ENCODE results near the gene LRFN2.
A peak's percentile ranks its signal among the peaks of the same experiment; 100 is the strongest.

The LRFN2 gene

DNA sequence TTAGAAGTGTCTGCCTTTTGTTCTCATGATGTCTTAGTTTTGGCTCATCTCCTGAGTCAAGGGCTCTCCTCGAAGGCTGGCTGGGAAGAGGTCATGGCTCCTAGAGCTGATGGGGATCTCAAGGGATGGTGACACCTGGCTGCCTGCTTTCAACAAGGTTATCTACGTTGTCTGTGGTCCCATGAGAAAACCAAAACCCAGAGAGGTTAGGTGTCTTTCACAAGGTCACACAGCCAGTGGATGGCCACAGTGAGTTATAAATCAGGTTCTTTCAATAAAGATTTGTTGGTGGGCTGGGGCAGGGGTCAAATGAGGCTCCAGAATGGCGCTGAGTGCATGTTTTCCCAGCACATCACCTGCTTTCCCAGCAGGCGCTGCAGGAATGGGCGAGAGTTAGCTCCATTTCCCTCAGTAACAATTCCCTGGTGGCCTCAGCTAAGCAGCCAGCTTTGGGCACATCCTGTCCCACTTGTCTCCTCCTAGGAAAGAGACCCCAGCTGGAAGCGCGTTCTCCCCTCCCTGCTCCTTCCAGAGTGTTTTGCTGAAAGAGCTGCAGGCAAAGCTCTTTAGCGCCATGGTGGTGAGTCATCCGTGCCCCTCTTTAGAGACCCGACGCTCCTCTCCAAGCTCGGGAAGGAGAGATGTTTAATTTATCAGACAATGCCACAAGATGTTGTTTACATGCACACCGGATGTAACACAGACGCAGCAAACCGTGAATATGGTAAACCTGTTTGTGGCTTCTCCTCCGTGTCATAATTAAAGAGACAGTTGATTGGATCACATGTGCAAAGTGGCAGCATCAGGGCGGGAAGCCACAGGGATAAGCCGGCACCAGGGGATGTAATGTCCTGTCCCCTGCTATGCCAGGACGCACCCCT lies 109.7 kb downstream of the LRFN2 start:
- DNase-seq (ENCODE audit: low read depth, low spot score), result peak; percentile 4

DNA sequence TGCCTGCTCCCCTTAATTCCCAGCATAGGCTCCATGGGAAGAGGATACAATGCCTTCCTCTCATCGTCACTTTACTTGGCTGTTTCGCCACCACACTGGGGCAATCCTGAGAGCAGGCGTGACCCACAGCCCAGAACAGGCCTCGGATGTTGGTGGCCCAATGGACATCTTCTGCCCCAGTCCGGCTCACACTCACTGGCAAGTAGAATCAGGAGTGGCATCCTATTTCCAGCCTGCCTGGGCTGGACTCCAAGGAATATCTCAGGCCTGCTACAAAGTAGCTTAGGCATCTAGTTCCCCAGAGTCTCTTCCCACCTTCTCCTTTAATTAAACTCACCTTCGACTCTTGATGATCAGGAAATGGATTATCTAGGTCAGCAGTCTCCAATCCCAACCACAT lies 110.5 kb downstream of the LRFN2 start:
- no peak for DNase-seq (ENCODE audit: low read depth, low spot score)

DNA sequence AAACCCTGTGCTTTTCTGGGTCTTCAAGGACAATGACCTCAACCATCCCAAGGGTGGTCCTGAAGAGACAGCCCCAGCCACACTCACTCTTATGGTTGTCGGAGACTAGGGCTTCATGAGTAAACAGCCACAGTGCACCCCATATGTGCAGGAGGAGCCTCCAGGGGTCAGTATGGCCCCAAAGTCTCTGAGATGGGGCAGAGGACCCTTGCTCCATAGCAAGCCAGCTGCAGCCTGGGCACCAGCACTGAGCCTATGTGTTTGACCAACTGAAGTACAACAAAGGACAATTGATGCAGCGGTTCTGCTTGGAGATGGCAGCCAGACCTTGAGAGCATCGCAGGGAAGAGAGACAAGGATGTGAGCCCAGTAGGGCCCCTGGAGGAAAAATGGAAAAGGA lies 112.2 kb downstream of the LRFN2 start:
- no peak for DNase-seq (ENCODE audit: low read depth, low spot score)

GRCh38 chr6:40473026-40473425 lies 114.1 kb downstream of the LRFN2 start:
- DNase-seq (ENCODE audit: low read depth, low spot score), result no peak

DNA sequence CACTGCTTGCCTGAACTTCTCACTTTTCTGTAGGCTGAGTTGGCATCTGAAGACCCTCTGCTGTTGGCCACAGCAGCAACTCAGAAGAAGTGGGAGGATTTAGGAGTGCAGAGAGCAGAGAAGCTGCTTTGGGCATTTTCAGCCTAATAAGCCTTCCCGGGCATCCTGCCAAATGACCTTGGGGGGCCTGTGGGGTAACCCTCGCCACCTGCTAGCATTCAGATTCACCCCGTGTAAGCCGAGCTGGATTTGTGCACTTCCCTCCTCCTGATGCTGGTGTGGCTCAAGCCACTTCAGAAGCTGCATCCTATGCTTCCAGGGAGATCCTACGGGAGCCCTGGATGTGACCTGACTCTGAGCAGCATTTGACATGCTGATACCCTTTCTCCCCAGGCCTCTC lies 114.8 kb downstream of the LRFN2 start:
- no peak for DNase-seq (ENCODE audit: low read depth, low spot score)

DNA sequence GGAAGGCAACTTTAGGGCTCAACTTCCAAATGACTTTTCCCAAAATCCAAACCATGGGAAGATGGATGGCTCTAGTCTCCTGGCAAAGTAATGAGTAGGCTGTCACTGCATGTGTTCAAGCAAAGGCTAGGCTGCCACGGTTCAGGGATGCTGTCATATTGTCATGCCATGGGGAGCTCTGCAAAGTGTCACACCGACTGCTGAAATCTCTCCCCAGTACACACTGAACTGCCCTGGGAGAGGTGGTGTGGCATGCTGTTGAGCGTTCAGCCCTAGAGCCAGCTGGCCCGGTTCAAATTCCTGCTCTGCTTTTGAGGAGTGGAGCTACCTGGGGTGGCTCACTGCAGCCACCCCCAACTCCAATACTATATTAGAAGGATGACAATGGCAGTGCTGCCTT lies 115.9 kb downstream of the LRFN2 start:
- no peak for DNase-seq (ENCODE audit: low read depth, low spot score)

DNA sequence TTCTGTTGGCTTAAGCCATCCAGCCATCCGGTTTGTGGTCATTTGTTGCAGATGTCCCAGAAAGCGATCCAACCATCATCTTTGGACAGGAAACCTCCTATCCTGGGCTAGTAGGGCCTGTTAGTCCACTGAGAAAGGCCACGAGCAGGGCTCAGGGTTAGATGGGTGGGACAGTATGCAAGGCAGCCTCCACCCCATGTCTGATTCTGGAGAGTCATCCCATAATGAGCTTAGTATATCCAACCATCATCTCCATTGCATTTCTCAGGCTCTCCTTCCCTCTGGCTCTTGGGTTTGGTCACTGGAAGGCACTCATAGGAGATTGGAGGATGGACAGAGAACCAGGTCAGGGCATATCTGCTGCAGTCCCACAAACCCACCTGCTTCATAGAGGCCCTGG lies 117.8 kb downstream of the LRFN2 start:
- DNase-seq (ENCODE audit: low read depth, low spot score), result no peak

GRCh38 chr6:40466986-40467539 lies 120.1 kb downstream of the LRFN2 start:
- DNase-seq (ENCODE audit: low read depth, low spot score), result no peak

- no peak for DNase-seq (ENCODE audit: low read depth, low spot score)
Observed at GRCh38 chr6:40461643-40462042, 125.5 kb downstream of the LRFN2 start.

DNA sequence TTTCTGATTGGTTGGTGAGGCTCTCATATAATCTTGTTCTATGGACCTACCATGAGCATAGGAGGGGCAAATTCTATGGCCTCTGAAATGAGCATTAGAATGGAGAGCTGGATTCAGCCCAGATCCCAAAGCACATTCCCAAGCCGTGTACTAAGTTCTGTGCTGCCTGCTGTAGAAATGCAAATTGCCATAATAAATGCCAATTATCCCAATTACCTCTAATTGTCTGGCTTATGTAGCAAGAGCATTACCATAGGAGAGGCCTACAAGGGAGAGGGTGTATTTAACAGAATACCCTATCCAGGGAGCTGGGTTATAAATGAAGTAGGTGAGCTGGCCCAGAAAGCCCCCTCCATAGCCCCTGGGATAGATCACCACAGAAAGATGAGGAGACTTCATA lies 126.8 kb downstream of the LRFN2 start:
- DNase-seq (ENCODE audit: low read depth, low spot score), result no peak

DNA sequence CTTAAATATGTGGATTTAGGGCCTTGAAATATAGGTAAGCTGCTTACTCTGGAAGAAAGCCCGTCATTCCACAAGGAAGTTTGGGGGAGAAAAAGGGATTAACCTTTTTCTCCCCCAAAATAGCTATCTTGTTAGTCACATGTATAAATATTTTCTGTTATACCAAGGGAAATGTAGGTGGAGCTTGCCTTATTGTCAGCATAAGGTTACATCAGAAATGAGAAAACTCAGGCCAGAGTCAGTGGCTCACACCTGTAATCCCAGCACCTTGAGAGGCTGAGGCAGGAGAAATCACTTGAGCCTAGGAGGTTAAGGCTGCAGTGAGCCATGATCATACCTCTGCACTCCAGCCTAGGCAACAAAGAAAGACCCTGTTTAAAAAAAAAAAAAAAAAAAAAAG lies 129.9 kb downstream of the LRFN2 start:
- DNase-seq (ENCODE audit: low read depth, low spot score), result no peak

DNA sequence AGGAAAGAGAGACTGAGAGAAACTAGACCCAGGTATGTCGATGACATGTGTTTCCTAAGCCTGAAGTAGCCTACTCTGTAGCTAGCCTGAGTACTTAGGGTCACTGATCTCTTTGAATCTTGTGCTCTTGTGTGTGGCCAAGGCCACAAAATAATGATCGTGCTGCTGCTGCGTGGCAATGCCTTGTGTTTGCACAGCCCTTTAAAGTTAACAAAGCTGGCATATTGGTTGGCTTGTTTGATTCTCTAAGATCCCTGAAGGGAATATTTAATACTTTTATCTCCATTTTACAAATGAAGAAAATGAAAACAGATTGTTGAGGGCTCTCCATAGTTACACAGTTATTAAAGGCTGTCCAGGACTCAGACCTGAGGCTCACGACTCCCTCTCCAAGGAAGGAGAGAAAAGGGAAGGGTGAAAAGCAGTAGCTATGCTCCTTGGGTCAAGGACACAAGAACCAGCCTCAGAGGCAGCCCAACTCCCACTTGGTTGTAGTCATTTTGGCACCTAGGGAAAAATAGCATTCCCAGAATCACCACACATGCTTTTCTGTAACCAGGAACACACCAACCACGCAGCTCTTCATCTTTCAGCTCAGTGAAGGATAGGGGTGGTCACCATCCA lies 130.7 kb downstream of the LRFN2 start:
- no peak for DNase-seq (ENCODE audit: low read depth, low spot score)

DNA sequence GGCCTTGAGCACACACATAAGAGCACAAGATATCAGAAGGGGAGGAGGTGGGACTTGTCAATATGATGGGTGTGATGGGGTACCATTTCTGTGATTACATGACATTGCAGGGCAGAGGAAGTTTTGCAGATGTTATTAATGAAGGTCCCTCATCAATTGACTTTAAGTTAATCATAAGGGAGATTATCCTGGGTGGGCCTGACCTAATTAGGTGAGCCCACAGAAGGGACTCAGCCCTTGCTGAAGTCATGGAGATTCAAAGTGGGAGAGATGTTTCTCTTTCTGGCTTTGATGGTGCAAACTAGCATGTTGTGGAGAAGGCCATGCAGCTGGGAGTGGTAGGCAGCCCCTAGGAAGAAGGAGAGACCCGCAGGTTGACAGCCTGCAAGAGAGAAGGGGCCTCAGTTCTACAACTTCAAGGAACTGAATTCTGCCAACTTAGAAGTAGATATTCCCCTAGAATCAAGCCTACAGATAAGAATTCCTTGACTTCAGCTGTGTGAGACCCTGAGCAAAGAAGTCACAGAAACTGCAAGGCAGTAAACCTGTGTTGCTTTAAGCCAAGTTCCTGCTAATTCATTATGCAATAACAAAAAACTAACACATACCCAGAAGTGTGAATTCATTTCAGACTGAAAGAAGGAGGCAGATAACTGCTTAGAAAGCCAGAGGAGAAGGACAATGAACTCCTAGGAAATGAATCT lies 131.3 kb downstream of the LRFN2 start:
- no peak for DNase-seq (ENCODE audit: low read depth, low spot score)

GRCh38 chr6:40450483-40450882 lies 136.7 kb downstream of the LRFN2 start:
- DNase-seq (ENCODE audit: low read depth, low spot score), result no peak

- DNase-seq (ENCODE audit: low read depth, low spot score), result no peak
Observed at GRCh38 chr6:40444811-40445210, 142.4 kb downstream of the LRFN2 start.

DNA sequence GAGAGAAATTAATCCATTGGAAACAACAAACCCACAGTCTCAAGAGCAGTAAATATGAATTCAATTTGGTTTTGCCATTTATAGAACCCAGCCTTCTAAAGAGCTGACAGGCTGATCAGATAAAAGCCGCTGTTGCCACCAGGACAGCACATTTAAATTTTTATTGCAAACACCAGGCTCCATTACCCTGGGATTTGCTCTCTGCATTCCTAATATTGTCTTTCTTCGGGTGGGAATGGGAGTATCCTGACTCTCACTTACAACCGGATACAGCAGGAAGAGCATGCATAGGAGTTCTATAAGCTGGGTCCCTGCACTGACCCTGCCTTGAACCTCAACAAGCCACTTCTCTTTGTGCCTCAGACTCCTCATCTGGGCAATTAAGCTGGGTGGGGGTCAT lies 142.9 kb downstream of the LRFN2 start:
- DNase-seq (ENCODE audit: low read depth, low spot score), result no peak

- DNase-seq (ENCODE audit: low read depth, low spot score), result no peak
Observed at GRCh38 chr6:40443842-40444241, 143.3 kb downstream of the LRFN2 start.

GRCh38 chr6:40442591-40442990 lies 144.6 kb downstream of the LRFN2 start:
- DNase-seq (ENCODE audit: low read depth, low spot score), result no peak

DNA sequence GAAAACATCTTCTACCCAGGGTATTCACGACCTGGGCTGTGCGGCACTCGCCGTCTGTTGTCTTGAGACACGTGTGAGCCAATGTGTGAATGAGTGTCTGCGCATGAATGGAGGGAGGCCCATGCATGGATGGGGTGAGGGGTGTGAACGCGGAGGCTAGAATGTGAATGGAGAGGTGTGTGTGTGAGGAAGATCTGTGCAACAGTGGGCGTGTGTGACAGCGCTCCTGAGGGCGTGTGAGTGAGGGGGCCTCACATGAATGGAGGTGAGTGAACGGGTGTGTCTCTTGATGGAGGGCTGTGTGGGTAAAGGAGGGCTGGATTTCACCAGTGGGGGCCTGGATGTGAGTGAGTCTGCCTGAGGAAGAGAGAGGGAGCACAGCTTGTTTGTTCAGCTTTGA lies 146.0 kb downstream of the LRFN2 start:
- DNase-seq (ENCODE audit: low read depth, low spot score), result no peak

GRCh38 chr6:40440053-40440452 lies 147.1 kb downstream of the LRFN2 start:
- DNase-seq (ENCODE audit: low read depth, low spot score), result no peak

DNA sequence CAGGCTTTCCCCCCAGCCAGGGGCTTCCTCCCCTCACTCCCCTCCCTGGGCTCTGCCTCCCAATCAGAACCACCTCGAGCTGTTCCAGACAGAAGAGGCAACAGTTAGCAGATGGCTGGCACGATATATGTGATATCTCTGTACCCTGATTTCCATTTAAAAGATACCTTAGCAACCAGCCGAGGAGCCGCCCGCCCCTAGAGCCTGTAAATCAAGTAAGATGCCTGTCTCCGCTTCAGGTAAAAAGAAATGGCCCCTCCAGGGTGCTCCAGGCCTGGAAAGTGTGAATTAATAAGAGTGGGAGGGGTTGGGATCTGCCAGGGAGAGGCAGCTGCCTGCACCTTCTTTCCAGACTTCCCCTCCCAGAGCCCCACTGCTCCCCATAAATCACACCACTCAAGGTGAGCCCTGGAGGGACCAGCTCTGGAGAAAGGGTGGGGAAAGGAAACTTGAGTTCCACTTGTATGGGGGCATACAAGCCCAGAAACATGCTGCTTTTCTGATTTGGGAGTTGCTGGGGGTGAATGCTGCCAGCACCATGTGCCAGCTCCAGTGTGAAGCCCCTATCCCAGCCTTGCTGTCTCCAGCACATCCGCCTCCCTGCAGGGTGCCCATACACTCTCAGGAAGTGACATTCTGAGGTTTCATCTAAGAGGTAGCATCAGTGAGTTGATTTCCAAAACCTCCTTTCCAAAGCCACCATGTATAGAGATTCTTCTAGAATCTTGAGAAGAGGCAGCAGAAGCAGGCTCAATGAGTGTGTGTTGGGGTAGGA lies 148.0 kb downstream of the LRFN2 start:
- DNase-seq (ENCODE audit: low read depth, low spot score), result no peak

Measured in astrocyte of the hippocampus (primary cell).